OCI-LY3 (cell line): ENCODE measurements around the gene MACROD2.

ENCODE experiments used
- H2AFZ ChIP-seq: fragments of 200-600, 300-600 bp; shearing (Covaris generic); 2 replicates; pipeline ENCODE4 v1.6.0; 2014; ENCODE audit warnings: antibody characterized with exemption, low read depth, low read length
- H3K27ac ChIP-seq: fragments of 200-600, 300-600 bp; sonication (generic); 2 replicates; pipeline ENCODE4 v1.5.1; 2014; ENCODE audit warnings: mild to moderate bottlenecking, low read length, moderate library complexity, mixed read lengths
- H3K27me3 ChIP-seq: fragments of 200-600, 300-600 bp; sonication (generic); 2 replicates; pipeline ENCODE4 v1.6.1; 2014; ENCODE audit warnings: low read depth, low read length, mixed read lengths
- H3K36me3 ChIP-seq: fragments of 200-600, 300-600 bp; sonication (generic); replicated peaks from 2 replicates; pipeline ENCODE3; 2014; ENCODE audit warnings: low read depth, low read length, mixed read lengths
- H3K4me1 ChIP-seq: fragments of 300-600, 200-600 bp; sonication (generic); 2 replicates; pipeline ENCODE4 v1.6.1; 2014; ENCODE audit warnings: low read length, mixed read lengths
- H3K4me2 ChIP-seq: fragments of 200-600, 300-600 bp; sonication (generic); 2 replicates; pipeline ENCODE4 v1.6.1; 2014; ENCODE audit warnings: low read length, mixed read lengths
- H3K4me3 ChIP-seq: fragments of 300-600, 200-600 bp; sonication (generic); 2 replicates; pipeline ENCODE4 v1.5.1; 2014; ENCODE audit warnings: antibody characterized with exemption, mild to moderate bottlenecking, low read length, moderate library complexity
- H3K79me2 ChIP-seq: fragments of 300-600, 200-600 bp; shearing (Covaris generic); 2 replicates; pipeline ENCODE4 v1.6.1; 2014; ENCODE audit warnings: mild to moderate bottlenecking, low read length, mixed read lengths
- H3K9ac ChIP-seq: fragments of 300-600, 200-600 bp; shearing (Covaris generic); 2 replicates; pipeline ENCODE4 v1.6.0; 2014; ENCODE audit warnings: mild to moderate bottlenecking, low read length, moderate library complexity
- H3K9me3 ChIP-seq: fragments of 200-600, 300-600 bp; shearing (Covaris generic); 2 replicates; pipeline ENCODE4 v1.6.1; 2014; ENCODE audit warnings: low read length, mixed read lengths; ENCODE audit not compliant: insufficient read depth
- H4K20me1 ChIP-seq: fragments of 200-600, 300-600 bp; sonication (generic); 2 replicates; pipeline ENCODE4 v1.6.1; 2016; ENCODE audit warnings: low read length, mixed read lengths; ENCODE audit not compliant: insufficient read depth
- EZH2phosphoT487 ChIP-seq: fragments of 200-600 bp; shearing (Covaris generic); IDR thresholded peaks from 2 replicates; pipeline ENCODE4 v1.6.1; 2018; ENCODE audit warnings: antibody characterized with exemption, mixed run types, low read depth
- TF ChIP-seq, protein P1 (sequence below): fragments of 200-600, 300-600 bp; sonication (generic); IDR thresholded peaks from 2 replicates; pipeline ENCODE4 v1.5.1; 2014; ENCODE audit warnings: antibody characterized with exemption, low read length, low read depth

Gene MACROD2

DNA sequence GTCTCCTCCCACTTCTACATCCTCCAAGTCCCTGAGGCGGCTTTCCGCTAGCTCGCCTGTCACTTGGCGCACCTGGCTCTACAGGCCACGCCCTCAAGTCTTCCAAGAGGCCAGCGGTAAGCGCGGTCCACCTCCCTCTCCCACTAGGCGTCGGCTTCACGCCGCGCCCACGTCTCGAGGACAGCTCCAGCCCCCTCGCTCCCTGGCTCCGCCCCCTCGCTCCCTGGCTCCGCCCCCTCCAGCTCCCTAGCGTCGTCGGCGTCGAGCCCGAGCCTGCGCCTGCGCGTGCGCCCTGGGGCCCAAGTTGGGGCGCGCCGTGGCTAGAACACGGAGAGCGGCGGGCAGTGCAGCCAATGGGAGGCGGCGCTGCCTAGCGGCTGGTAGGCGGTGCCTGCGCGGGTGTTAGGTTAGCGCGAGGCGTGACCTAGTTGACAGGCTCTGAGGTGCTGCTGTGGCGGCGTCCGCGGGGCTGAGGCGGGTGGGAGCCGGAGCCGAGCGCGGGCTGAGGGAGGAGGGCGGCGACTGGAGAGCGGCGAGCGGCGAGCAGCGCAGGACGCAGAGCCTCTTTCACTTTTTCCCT, at the start of gene MACROD2:
Gene MACROD2, plus strand, starts transcription at position 431 of the 580 bp plus-strand sequence.
- Histone ChIP-seq H3K27me3 (no peaks in the 10 kb centered on the region), H3K27ac (no peak within 1 kb of the TSS), H3K4me2 (no peak within 1 kb of the TSS), H3K4me3 (no peak within 1 kb of the TSS), H2AFZ (no peak within 1 kb of the TSS), H3K9me3 (peaks cover 5% of the 10 kb centered on the region; the same call in 1 of the 2 replicates), H3K36me3 (no peaks in the 10 kb centered on the region), H4K20me1 (no peaks in the 10 kb centered on the region), H3K9ac (no peak within 1 kb of the TSS), H3K4me1 (no peaks in the 10 kb centered on the region), H3K79me2 (no peaks in the 10 kb centered on the region)
- no peak for TF ChIP-seq EZH2phosphoT487
- TF ChIP-seq, protein P1, sequence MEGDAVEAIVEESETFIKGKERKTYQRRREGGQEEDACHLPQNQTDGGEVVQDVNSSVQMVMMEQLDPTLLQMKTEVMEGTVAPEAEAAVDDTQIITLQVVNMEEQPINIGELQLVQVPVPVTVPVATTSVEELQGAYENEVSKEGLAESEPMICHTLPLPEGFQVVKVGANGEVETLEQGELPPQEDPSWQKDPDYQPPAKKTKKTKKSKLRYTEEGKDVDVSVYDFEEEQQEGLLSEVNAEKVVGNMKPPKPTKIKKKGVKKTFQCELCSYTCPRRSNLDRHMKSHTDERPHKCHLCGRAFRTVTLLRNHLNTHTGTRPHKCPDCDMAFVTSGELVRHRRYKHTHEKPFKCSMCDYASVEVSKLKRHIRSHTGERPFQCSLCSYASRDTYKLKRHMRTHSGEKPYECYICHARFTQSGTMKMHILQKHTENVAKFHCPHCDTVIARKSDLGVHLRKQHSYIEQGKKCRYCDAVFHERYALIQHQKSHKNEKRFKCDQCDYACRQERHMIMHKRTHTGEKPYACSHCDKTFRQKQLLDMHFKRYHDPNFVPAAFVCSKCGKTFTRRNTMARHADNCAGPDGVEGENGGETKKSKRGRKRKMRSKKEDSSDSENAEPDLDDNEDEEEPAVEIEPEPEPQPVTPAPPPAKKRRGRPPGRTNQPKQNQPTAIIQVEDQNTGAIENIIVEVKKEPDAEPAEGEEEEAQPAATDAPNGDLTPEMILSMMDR: no peak

- Histone ChIP-seq H3K27ac (no peak overlapping the region), H3K9me3 (no peaks in the 10 kb centered on the region), H3K79me2 (no peaks in the 10 kb centered on the region), H3K4me3 (no peak overlapping the region), H3K36me3 (no peaks in the 10 kb centered on the region), H3K9ac (no peak overlapping the region), H2AFZ (no peak overlapping the region), H3K4me1 (no peaks in the 10 kb centered on the region), H3K4me2 (no peak overlapping the region), H3K27me3 (peaks cover 14% of the 10 kb centered on the region), H4K20me1 (no peaks in the 10 kb centered on the region)
- no peak for TF ChIP-seq EZH2phosphoT487
- TF ChIP-seq, protein P1: no peak
Observed at GRCh38 chr20:13947719-13948118, 47.6 kb upstream of the MACROD2 start.

- H3K4me2 ChIP-seq: no peak overlapping the region
- H3K9me3 ChIP-seq: no peaks in the 10 kb centered on the region
- no peaks in the 10 kb centered on the region for H4K20me1 ChIP-seq
- no peak overlapping the region for H3K4me3 ChIP-seq
- H3K36me3 ChIP-seq: no peaks in the 10 kb centered on the region
- TF ChIP-seq EZH2phosphoT487: no peak
- TF ChIP-seq, protein P1: peak; percentile 29
- no peak overlapping the region for H3K9ac ChIP-seq
- no peaks in the 10 kb centered on the region for H3K4me1 ChIP-seq
- no peak overlapping the region for H2AFZ ChIP-seq
- H3K27me3 ChIP-seq: 0 out of 2 replicates have a peak, but pooled peaks cover 5% of the 10 kb centered on the region
- H3K79me2 ChIP-seq: no peaks in the 10 kb centered on the region
- H3K27ac ChIP-seq: no peak overlapping the region
Observed at GRCh38 chr20:13953227-13953626, 42.1 kb upstream of the MACROD2 start.

DNA sequence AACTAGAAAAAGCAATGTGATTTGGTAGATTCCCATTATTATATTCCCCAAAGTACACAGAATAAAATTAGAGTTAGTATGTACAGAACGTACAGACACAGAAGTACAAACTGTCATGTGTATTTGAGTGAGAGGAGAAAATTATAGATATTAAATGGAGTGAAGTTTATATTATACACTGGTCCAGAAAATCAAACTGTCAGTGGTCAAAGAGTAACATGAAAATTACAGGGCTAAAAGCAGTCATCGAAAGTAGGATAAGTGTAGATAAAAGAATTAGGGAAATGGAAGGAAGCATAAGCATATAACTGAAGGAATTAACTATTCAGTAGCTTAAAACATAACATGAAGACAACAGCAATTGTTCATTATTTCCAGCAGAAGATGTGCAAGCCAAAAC, 35.2 kb upstream of the MACROD2 start:
- 0 out of 2 replicates have a peak, but pooled peaks cover 2% of the 10 kb centered on the region for H3K27me3 ChIP-seq
- no peaks in the 10 kb centered on the region for H4K20me1 ChIP-seq
- no peaks in the 10 kb centered on the region for H3K9me3 ChIP-seq
- TF ChIP-seq, protein P1: no peak
- TF ChIP-seq EZH2phosphoT487: no peak
- H3K4me3 ChIP-seq: no peak overlapping the region
- no peaks in the 10 kb centered on the region for H3K36me3 ChIP-seq
- H2AFZ ChIP-seq: no peak overlapping the region
- no peaks in the 10 kb centered on the region for H3K4me1 ChIP-seq
- no peak overlapping the region for H3K4me2 ChIP-seq
- H3K79me2 ChIP-seq: no peaks in the 10 kb centered on the region
- no peak overlapping the region for H3K27ac ChIP-seq
- no peak overlapping the region for H3K9ac ChIP-seq
